Dermis microvascular lymphatic vessel endothelial cell (primary cell): ENCODE results near the gene ZG16. TPM values are rescaled to one million over a fixed set of nuclear protein-coding genes. Genes with fewer than 3 reads are reported as not detected.

ENCODE experiments used
- DNase-seq, 2 donors: peaks; one replicate each; pipeline versions ENCODE4 v3.0.0 to v3.0.0-alpha.2; 2010; ENCODE audit warnings: low read depth in 2 of 2
- total RNA-seq: library from RNA; depleted of rRNA; stranded (reverse); fragments of >200 nt; gene quantifications from 2 replicates; pipeline ENCODE4 v1.2.1, GENCODE V29; 2014

Gene ZG16
- total RNA-seq, 1 donor from 2014 or later, result not detected

GRCh38 chr16:29821643-29822115 lies 43.6 kb downstream of the ZG16 start:
- DNase-seq, result peak in 1 of 2 donors; percentile 80

DNA sequence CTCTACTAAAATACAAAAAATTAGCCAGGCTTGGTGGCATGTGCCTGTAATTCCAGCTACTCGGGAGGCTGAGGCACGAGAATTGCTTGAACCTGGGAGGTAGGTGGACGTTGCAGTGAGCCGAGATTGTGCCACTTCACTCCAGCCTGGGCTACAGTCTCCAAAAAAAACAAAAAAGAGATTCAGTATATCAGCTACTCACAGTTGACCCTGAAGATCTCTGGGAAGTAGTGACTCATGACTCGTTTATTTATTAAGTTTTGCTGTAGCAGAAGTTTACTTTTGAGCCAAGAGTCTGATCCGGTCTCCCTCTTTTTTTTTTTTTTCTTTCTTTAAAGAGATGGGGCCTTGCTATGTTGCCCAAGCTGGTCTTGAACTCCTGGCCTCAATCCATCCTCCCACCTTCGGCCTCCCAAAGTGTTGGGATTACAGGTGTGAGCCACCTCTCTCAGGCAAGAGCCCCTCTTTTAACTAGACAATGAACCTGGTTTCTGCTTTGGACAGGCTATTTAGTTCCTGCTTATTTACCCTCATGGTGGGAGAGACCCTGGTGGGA lies 46.6 kb downstream of the ZG16 start:
- DNase-seq, result peak in 1 of 2 donors; percentile 86

DNA sequence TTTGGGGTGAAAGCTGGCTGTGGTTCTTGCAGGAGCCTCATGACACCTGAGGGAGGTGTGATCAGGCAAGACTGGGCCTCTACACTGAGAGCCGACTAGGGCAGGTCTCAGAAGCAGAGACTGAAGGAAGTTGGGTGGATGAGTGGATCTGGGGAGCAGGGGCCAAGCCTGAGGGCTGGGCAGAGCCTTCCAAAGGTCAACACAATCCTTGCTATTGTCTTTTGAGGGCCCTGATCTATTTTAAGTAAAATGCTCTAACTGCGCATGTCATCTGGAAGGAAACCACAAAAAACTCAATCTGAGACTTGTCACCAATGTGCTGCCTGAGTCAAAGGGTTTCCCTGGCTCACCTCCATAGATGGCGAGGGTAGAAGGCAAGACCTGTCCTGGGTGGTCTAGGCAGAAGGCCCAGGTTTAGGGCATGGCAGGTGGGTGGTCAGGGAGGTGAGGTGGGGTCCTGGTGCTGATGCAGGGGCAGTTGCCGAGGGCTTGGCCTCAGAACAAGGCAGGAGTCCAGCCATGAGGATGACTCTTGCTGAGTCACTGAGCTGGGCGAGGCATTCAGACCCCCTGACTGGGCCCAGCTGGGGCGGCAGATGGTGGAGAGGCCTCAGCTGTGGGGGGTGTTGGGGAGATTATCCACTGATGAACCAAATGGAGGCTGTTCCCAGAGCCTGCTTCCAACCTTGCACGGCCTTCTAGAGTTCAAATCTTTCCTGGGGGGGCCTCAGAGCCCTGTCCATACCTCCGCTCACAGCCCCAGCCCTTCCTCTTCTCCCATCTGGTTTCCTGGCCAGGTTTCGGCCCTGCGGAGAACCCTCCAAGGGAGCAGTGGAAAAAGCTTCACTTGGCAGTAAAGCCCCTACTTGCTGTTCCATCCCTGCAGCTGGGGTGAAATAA lies 47.3 kb downstream of the ZG16 start:
- DNase-seq, result peak in 1 of 2 donors; percentile 67

DNA sequence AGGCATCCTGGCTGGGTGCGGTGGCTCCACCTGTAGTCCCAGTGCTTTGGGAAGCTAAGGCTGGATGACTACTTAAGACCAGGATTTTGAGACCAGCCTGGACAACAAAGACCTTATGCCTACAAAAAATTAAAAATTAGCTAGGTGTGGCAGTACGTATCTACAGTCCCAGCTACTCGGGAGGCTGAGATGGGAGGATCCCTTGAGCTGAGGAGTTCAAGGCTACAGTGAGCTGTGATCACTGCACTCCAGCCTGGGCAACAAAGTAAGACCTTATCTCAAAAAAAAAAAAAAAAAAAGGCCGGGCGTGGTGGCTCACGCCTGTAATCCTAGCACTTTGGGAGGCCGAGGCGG lies 48.3 kb downstream of the ZG16 start:
- DNase-seq, result no peak

GRCh38 chr16:29830774-29831173 lies 52.7 kb downstream of the ZG16 start:
- DNase-seq, result no peak

DNA sequence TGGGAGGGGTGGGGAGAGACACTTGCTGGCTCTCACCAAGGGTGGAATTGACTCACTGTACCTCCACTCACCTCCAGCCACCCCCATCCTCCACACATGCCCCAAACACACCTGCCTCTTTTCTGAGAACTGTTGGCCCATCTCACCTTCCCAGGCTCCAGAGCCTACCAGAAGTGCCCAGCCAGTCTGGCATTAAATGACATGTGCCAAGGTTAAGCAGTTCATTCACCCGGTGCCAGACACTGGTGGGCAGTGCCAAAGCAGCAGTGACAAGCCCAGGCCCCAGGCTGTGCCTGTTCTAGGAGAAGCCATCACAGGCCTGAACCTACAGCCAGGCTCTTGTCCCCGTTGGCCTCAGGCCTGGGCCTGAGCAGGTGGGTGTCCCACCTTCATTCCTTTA lies 53.4 kb downstream of the ZG16 start:
- DNase-seq, result no peak

Other genes starting within 250 kb of the ZG16 start
- under 0.01 TPM in 1 of 2 replicates, not detected in the other for gene SPN, start 115.0 kb upstream of the ZG16 start, total RNA-seq
- 0.13 and 0.25 TPM in 2 replicates for gene QPRT, start 99.1 kb upstream of the ZG16 start, total RNA-seq
- not detected in 2 replicates for gene C16orf54, start 32.3 kb upstream of the ZG16 start, total RNA-seq
- gene KIF22, start 12.5 kb downstream of the ZG16 start, total RNA-seq, result 24.1 and 47.2 TPM in 2 replicates
- 139 and 171 TPM in 2 replicates for gene MAZ, start 28.3 kb downstream of the ZG16 start, total RNA-seq
- gene PRRT2, start 33.9 kb downstream of the ZG16 start, total RNA-seq, result 0.25 TPM in 1 of 2 replicates, not detected in the other
- gene PAGR1, start 37.9 kb downstream of the ZG16 start, total RNA-seq, result 13.2 and 15.2 TPM in 2 replicates
- 141 and 161 TPM in 2 replicates for gene MVP, start 42.2 kb downstream of the ZG16 start, total RNA-seq
- 52.1 and 89.6 TPM in 2 replicates for gene CDIPT, start 85.0 kb downstream of the ZG16 start, total RNA-seq
- gene SEZ6L2, start 121.3 kb downstream of the ZG16 start, total RNA-seq, result 0.26 and 2.5 TPM in 2 replicates
- 0.25 and 0.26 TPM in 2 replicates for gene ASPHD1, start 122.2 kb downstream of the ZG16 start, total RNA-seq
- gene KCTD13, start 148.0 kb downstream of the ZG16 start, total RNA-seq, result 3.9 and 4.2 TPM in 2 replicates
- gene TMEM219, start 183.8 kb downstream of the ZG16 start, total RNA-seq, result 50.6 and 62.7 TPM in 2 replicates
- gene TAOK2, start 195.6 kb downstream of the ZG16 start, total RNA-seq, result 71.8 and 84.1 TPM in 2 replicates
- 4.4 and 5.6 TPM in 2 replicates for gene HIRIP3, start 217.4 kb downstream of the ZG16 start, total RNA-seq
- gene INO80E, start 218.0 kb downstream of the ZG16 start, total RNA-seq, result 13.0 and 14.2 TPM in 2 replicates
- gene DOC2A, start 232.8 kb downstream of the ZG16 start, total RNA-seq, result under 0.01 and 0.13 TPM in 2 replicates
- not detected in 2 replicates for gene C16orf92, start 244.9 kb downstream of the ZG16 start, total RNA-seq